GM19099 (cell line): Measurements from ENCODE around the gene MUC21.

Source experiments
- POLR2A ChIP-seq: IDR thresholded peaks from 3 replicates; pipeline ENCODE4 v1.6.1; 2011; ENCODE audit warnings: low read depth; ENCODE audit not compliant: insufficient read length; ENCODE audit errors: extremely low read depth

MUC21 gene

DNA sequence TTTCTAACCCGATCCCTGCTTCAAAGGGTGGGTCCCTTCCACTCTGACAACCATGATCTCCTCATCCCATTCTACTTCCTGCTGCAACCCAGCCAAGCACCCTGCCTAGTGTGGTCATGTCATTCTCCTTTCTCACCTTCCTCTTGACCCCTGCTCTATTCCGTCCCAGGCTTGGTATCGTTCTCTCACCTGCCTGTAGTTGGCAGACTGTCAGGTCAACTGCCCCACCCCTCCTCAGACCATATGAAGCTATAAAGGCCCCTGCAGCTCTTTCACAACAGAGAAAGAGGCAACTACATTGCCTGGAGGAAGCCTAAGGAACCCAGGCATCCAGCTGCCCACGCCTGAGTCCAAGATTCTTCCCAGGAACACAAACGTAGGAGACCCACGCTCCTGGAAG lies at the start of gene MUC21:
MUC21 (plus strand) TSS at position 280 of the 400 bp plus-strand sequence. CDS start 241 bp downstream, outside the sequence.
- no peak for TF ChIP-seq POLR2A

DNA sequence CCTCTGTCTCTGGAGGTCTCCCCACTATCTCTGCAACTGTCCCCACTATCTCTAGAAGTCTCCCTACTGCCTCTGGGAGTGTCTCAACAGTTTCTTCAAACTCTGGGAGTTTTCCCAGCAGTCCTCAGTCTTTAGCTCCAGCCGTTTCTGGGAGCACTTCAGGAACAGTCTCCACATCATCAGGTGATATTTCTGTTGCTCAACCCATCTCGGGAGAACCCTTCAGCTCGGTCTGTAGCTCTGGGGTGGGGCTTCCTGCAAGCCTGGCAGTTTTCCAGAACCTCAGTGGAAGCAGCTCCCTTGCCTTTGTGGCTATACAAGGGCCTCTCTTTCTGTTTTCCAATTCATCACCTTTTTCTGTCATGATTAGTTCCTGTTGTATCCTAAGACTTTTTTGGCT lies 48.5 kb upstream of the MUC21 start:
- no peak for TF ChIP-seq POLR2A

- TF ChIP-seq POLR2A = no peak
Measured at GRCh38 chr6:30937265-30937664, 46.3 kb upstream of the MUC21 start.

GRCh38 chr6:30938730-30939129 lies 44.8 kb upstream of the MUC21 start:
- TF ChIP-seq POLR2A = no peak

- no peak for TF ChIP-seq POLR2A
Measured at GRCh38 chr6:30939473-30939872, 44.0 kb upstream of the MUC21 start.

GRCh38 chr6:30940361-30940986 lies 43.0 kb upstream of the MUC21 start, which contains the start of gene MUCL3:
MUCL3 (plus strand) TSS chr6:30940973; CDS start chr6:30941000, 27 bp downstream.
- no peak for TF ChIP-seq POLR2A

GRCh38 chr6:30942338-30943060 lies 41.0 kb upstream of the MUC21 start:
- no peak for TF ChIP-seq POLR2A

DNA sequence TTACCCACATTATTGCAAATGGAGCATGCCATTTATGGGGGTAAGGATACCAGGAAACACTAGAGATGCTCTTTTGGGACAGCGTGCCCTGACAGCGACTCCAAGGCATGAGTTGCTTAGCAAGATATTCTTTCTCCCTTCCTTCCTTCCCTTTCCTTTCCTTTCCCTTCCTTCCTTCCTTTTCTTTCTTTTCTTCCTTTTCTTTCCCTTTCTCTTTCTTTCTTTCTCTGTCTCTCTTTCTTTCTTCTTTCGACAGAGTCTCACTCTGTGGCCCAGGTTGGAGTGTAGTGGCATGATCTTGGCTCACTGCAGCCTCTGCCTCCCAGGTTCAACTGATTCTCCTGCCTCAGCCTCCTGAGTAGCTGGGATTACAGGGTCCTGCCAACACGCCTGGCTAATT lies 39.5 kb upstream of the MUC21 start:
- no peak for TF ChIP-seq POLR2A

GRCh38 chr6:30945281-30945680 lies 38.2 kb upstream of the MUC21 start:
- TF ChIP-seq POLR2A = no peak

- no peak for TF ChIP-seq POLR2A
Measured at GRCh38 chr6:30947231-30947630, 36.3 kb upstream of the MUC21 start.

- no peak for TF ChIP-seq POLR2A
Measured at GRCh38 chr6:30948811-30949210, 34.7 kb upstream of the MUC21 start.

GRCh38 chr6:30951907-30952469 lies 31.5 kb upstream of the MUC21 start:
- TF ChIP-seq POLR2A = no peak

DNA sequence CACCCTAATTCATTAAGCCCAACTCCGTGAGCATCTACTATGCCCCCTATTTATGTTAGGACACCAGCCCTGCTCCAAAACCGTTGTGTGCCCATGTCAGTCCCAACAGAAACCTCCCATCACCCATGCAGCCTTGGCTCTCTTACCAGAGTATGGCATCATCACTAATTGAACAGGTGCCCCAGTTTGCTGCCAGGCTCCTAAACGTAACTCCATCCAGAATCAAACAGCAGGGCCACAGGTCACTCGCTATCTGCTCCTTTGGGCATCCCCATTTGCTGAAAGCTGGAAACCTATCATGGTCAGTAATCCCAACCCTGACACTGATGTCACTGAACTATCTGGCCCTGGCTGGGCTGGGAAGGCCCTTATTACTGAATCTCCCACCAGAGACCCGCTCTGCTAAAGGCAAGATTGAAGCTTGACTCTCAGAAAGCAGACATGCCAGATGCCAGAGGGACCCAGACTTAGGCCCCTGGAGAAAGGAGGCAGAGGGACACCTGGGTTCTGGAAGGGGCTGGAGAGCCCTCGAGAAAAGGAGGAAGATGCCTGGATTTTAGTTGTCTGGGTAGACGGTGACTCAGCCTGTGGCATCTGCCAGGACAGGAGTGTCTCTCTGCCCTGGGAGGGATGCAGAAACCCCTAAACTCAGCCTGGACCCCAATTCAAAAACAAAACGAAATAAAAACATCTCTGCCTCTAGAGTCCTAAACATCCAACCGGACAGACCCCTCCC lies 28.7 kb upstream of the MUC21 start:
- no peak for TF ChIP-seq POLR2A

GRCh38 chr6:30955367-30956042 lies 28.0 kb upstream of the MUC21 start:
- TF ChIP-seq POLR2A = peak; percentile 66

- no peak for TF ChIP-seq POLR2A
Measured at GRCh38 chr6:30957716-30958115, 25.8 kb upstream of the MUC21 start.
